ENCODE data around the gene RIPK1. TPM values are rescaled to one million over a fixed set of nuclear protein-coding genes. Genes with fewer than 3 reads are reported as not detected.
"Not testable (repeated sequence)": the region's sequence is repeated elsewhere in the genome, so short reads cannot be mapped to it uniquely, and the experiment has no call there.

The RIPK1 gene
- polyA plus RNA-seq, 6 donors from 2014 or later = 4.8 to 14.1 (median 9.5) TPM

GRCh38 chr6:3054229-3055157, 13.8 kb upstream of the RIPK1 start:
- not testable (repeated sequence) for H3K36me3 Mint-ChIP-seq; H3K9me3 Mint-ChIP-seq; DNase-seq; ATAC-seq (ENCODE audit: low read depth in 2 of 2)
- Mint-ChIP-seq H3K4me1 (peaks cover 10 to 20% (median 10%) of the 10 kb centered on the region in 3 donors), H3K27ac (peak overlapping the region in 2 of 6 donors; percentile 44 to 47), H3K4me3 (peak overlapping the region; percentile 1 to 91 (median 68)), H3K27me3 (peaks cover 0 to 17% (median 6%) of the 10 kb centered on the region in 3 donors)

DNA sequence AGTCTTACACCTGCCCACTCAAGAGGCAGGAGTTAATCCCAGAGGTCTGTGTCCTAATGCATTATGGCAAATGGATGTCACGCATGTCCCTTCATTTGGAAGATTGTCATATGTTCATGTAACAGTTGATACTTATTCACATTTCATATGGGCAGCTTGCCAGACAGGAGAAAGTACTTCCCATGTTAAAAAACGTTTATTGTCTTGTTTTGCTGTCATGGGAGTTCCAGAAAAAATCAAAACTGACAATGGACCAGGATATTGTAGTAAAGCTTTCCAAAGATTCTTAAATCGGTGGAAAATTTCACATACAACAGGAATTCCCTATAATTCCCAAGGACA, 13.2 kb upstream of the RIPK1 start:
- H3K36me3 Mint-ChIP-seq; ATAC-seq (ENCODE audit: low read depth in 2 of 2); H3K9me3 Mint-ChIP-seq; H3K27ac Mint-ChIP-seq; DNase-seq: not testable (repeated sequence)
- Mint-ChIP-seq H3K4me1 (peaks cover 10 to 20% (median 10%) of the 10 kb centered on the region in 3 donors), H3K27me3 (peaks cover 0 to 16% (median 0%) of the 10 kb centered on the region in 3 donors), H3K4me3 (peak overlapping the region in 4 of 8 donors; percentile 21 to 81 (median 56))

GRCh38 chr6:3057063-3057770, 11.1 kb upstream of the RIPK1 start:
- Mint-ChIP-seq H3K4me1 (peaks cover 10 to 20% (median 13%) of the 10 kb centered on the region in 3 donors), H3K27ac (no peak overlapping the region), H3K36me3 (no peaks in the 10 kb centered on the region), H3K9me3 (no peaks in the 10 kb centered on the region), H3K27me3 (peaks cover 0 to 9% (median 0%) of the 10 kb centered on the region in 3 donors), H3K4me3 (no peak overlapping the region)
- DNase-seq (no peak), ATAC-seq (ENCODE audit: low read depth in 2 of 2) (no peak)

- ATAC-seq (ENCODE audit: low read depth in 2 of 2) (no peak), DNase-seq (no peak)
- peak overlapping the region in 1 of 8 donors; percentile 50 for H3K4me3 Mint-ChIP-seq
- H3K36me3 Mint-ChIP-seq = no peaks in the 10 kb centered on the region
- H3K27me3 Mint-ChIP-seq = no peaks in the 10 kb centered on the region
- no peaks in the 10 kb centered on the region for H3K9me3 Mint-ChIP-seq
- H3K4me1 Mint-ChIP-seq = peaks cover under 1 to 11% (median 4%) of the 10 kb centered on the region in 3 donors
- no peak overlapping the region for H3K27ac Mint-ChIP-seq
Observed at GRCh38 chr6:3058957-3059356, 9.3 kb upstream of the RIPK1 start.

DNA sequence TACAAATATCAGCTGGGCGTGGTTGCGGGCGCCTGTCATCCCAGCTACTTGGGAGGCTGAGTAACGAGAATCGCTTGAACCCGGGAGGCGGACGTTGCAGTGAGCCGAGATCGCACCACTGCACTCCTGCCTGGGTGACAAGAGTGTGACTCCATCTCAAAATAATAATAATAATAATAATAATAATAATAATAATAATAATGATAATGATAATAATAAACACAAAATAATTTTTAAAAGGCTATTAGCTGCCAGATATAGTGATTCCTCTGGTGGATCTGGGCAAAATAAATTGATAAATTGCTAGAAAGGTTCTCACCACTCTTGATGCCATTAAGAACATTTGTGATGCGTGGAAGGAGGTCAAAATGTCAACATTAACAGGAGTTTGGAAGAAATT, 8.2 kb upstream of the RIPK1 start:
- not testable (repeated sequence) for H3K27ac Mint-ChIP-seq; H3K4me3 Mint-ChIP-seq; DNase-seq; ATAC-seq (ENCODE audit: low read depth in 2 of 2); H3K36me3 Mint-ChIP-seq; H3K27me3 Mint-ChIP-seq; H3K9me3 Mint-ChIP-seq
- H3K4me1 Mint-ChIP-seq = peaks cover 9 to 12% (median 12%) of the 10 kb centered on the region in 3 donors

GRCh38 chr6:3061501-3061941, 6.8 kb upstream of the RIPK1 start:
- no peaks in the 10 kb centered on the region for H3K27me3 Mint-ChIP-seq
- ATAC-seq (ENCODE audit: low read depth in 2 of 2) (no peak), DNase-seq (no peak)
- H3K9me3 Mint-ChIP-seq = no peaks in the 10 kb centered on the region
- no peak overlapping the region for H3K27ac Mint-ChIP-seq
- H3K36me3 Mint-ChIP-seq = no peaks in the 10 kb centered on the region
- peak overlapping the region in 1 of 8 donors; percentile 75 for H3K4me3 Mint-ChIP-seq
- peaks cover 10 to 17% (median 12%) of the 10 kb centered on the region in 3 donors for H3K4me1 Mint-ChIP-seq

DNA sequence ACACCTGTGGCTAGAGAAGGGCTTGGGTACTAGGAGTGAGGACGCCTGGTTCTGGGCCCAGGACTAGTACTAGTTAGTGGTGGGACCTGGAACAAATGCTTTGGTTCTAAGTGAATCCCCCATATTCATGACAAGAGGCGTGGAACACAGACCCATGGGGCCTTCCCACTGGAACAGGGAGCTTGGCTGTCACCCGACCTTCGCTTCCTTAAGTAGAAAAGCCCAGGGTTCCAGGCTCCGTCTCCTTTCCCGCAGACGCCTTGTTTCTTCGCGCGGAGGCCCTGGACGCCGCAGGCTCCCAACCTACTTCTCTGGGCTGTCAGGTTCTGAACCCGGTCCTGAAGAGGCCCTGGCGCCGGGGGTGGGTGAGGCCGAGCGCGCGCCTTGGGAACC, 5.0 kb upstream of the RIPK1 start:
- Mint-ChIP-seq H3K4me3 (peak overlapping the region; percentile 88 to 99 (median 92)), H3K27ac (peak overlapping the region in 2 of 6 donors; percentile 84 to 86), H3K4me1 (peaks cover 16 to 28% (median 20%) of the 10 kb centered on the region in 3 donors)
- not testable (repeated sequence) for H3K27me3 Mint-ChIP-seq; ATAC-seq (ENCODE audit: low read depth in 2 of 2); H3K9me3 Mint-ChIP-seq; H3K36me3 Mint-ChIP-seq; DNase-seq

DNA sequence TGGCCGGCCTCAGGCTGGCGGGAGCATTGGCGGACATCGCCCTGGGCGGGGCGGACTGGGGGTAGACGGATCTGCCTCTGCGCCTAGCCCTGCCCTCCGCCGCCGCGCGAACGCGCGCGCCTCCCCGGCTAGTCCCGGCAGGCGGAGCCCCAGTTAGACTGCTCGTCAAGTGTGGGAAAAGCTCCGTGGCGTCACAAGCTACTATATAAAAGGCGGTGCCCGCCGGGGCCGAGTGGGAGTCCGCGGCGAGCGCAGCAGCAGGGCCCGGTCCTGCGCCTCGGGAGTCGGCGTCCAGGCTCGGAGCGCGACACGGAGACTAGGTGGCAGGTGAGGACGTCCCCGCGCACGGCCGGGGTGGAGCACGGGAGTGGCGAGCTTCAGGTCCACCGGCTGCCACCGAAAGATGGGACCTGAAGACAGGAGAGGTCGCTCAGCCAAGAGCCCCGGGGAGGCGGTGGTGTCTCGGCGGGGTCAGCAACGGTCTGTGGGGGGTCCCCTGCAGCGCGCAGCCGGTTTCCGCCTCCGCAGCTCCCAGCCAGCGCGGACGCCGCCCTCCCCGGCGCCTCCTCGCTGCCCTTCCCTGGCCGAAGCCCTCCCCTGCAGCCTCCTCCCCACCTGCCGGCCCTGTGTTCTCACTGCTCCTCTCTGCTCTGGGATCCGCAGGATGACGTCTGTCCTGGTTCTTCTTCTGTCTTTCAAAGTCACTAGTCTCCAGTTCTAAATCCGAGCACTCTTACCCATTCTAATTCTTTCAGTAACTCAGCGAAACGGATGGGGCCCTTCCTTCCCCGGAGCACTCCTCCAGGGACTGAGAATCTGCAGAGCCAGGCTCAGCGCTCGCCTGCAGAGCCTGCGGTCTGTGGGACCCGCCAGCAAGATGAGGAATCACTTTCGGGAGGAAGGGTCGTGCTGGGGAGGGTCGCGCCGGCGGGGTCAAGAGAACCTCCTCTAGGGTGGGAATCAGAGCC, 4.3 kb upstream of the RIPK1 start:
- Mint-ChIP-seq H3K36me3 (no peaks in the 10 kb centered on the region), H3K4me3 (peak overlapping the region; percentile 88 to 99 (median 92))

DNA sequence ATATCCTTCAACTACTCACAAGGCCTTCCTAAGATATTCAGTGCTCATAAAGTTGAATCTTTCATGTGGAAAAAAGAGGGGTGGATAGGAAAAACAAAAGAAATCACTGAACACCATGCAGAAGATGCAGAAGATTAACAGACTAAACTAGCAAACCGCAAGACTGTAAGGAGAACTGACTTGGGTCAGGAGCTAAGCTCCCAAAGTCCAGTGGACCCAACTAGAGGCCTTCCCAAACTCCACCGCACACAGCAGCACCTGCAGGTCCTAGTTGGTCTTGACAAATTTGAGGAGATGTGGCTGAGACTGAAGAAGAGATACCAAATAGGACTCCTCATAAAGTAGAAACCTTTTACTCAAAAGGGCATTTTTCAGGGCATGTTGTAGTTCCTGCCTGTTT, 3.3 kb downstream of the RIPK1 start:
- Mint-ChIP-seq H3K36me3 (peaks cover under 1 to 6% of the 10 kb centered on the region in 2 donors), H3K4me3 (peak overlapping the region in 1 of 8 donors; percentile 60), H3K4me1 (peaks cover 44 to 63% (median 47%) of the 10 kb centered on the region in 3 donors), H3K27ac (peak overlapping the region in 3 of 6 donors; percentile 19 to 71 (median 65)), H3K27me3 (no peaks in the 10 kb centered on the region), H3K9me3 (no peaks in the 10 kb centered on the region)
- DNase-seq = no peak
- no peak for ATAC-seq (ENCODE audit: low read depth in 2 of 2)

More for the DNA sequence above, 4.3 kb upstream of the RIPK1 start:
- H3K27ac Mint-ChIP-seq = peak overlapping the region in 5 of 6 donors; percentile 3 to 86 (median 84)
- H3K9me3 Mint-ChIP-seq = no peaks in the 10 kb centered on the region
- H3K27me3 Mint-ChIP-seq = no peaks in the 10 kb centered on the region
- DNase-seq (peak; percentile 78), ATAC-seq (ENCODE audit: low read depth in 2 of 2) (peak; percentile 68)
- peaks cover 17 to 28% (median 23%) of the 10 kb centered on the region in 3 donors for H3K4me1 Mint-ChIP-seq

DNA sequence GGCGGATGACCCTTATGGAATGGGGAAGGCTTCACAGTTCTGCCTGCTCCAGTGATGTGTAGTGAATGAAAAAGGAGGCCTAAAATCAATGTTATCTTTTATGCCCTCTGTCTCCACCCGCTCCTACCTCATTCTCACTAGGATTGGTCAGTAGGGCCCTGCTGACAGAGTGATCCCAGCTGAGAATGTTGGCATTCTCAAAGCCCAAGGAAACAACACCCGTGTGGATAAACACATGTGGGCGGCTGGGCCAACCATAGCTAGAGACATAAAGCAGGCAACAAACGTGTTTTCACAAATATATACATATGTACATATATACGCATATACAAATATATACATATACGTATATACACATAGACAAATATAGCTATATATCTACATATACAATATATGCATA, 4.5 kb downstream of the RIPK1 start:
- H3K4me3 Mint-ChIP-seq = no peak overlapping the region
- H3K4me1 Mint-ChIP-seq = peaks cover 42 to 65% (median 46%) of the 10 kb centered on the region in 3 donors
- DNase-seq (no peak), ATAC-seq (ENCODE audit: low read depth in 2 of 2) (no peak)
- H3K27me3 Mint-ChIP-seq = no peaks in the 10 kb centered on the region
- H3K9me3 Mint-ChIP-seq = no peaks in the 10 kb centered on the region
- H3K27ac Mint-ChIP-seq = peak overlapping the region in 1 of 6 donors; percentile 63
- peaks cover 12 to 16% of the 10 kb centered on the region in 2 donors for H3K36me3 Mint-ChIP-seq

DNA sequence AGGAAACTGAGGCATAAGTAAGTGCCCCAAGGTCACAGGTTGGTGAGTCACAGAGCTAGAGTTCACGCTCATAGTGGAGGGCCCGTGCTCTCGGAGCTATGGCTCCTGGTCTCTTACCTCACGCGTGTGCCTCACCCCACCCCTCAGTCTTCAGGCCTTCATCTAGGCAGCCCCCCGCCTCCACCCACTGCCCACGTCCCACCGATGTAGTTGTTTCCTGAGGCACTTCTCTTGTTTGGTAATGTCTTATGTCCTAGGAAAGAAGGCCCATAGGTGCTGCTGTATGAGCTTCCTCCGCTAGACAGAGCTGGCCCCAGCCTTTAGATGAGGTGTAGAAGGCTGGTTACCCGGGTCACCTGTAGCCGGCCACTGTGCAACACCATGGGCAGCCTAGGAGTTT, 5.1 kb downstream of the RIPK1 start:
- peaks cover 0 to 2% (median 0%) of the 10 kb centered on the region in 7 donors for H3K9me3 Mint-ChIP-seq
- DNase-seq (no peak), ATAC-seq (ENCODE audit: low read depth in 2 of 2) (no peak)
- no peaks in the 10 kb centered on the region for H3K27me3 Mint-ChIP-seq
- H3K36me3 Mint-ChIP-seq = peaks cover 17 to 21% of the 10 kb centered on the region in 2 donors
- H3K27ac Mint-ChIP-seq = no peak overlapping the region
- H3K4me1 Mint-ChIP-seq = peaks cover 42 to 61% (median 43%) of the 10 kb centered on the region in 3 donors
- H3K4me3 Mint-ChIP-seq = peak overlapping the region in 1 of 8 donors; percentile 63

DNA sequence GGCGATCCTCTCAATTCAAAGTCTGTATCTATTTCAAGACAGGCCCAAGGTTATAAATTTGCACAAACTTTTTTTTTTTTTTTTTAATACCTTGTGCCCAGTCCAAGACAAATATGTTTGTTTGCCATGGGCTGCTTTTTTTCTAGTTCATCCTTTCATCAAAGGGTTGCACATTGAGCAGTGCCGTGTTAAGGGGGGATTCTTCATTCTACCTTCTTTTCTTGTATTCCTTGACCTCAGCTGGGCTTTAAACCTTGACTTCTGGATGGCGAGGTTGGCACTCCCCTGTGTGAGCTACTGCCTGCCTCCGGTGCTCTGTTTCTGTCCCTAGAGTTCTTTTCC, 7.4 kb downstream of the RIPK1 start:
- peak overlapping the region in 2 of 6 donors; percentile 30 to 36 for H3K27ac Mint-ChIP-seq
- peaks cover 24 to 33% of the 10 kb centered on the region in 2 donors for H3K36me3 Mint-ChIP-seq
- H3K4me3 Mint-ChIP-seq = peak overlapping the region in 3 of 8 donors; percentile 10 to 59 (median 18)
- peaks cover 32 to 51% (median 38%) of the 10 kb centered on the region in 3 donors for H3K4me1 Mint-ChIP-seq
- DNase-seq (no peak), ATAC-seq (ENCODE audit: low read depth in 2 of 2) (no peak)
- peaks cover 0 to 2% (median 0%) of the 10 kb centered on the region in 7 donors for H3K9me3 Mint-ChIP-seq
- H3K27me3 Mint-ChIP-seq = no peaks in the 10 kb centered on the region
